Lung (tissue), 12 donors: ENCODE measurements around the gene RNF8. TPM values are rescaled to one million over a fixed set of nuclear protein-coding genes. Genes with fewer than 3 reads are reported as not detected.

Experiments used
- ATAC-seq: fragments of 200-7000 bp; cut with Tn5 transposase; one replicate; pipeline ENCODE4 v1.9.1; 2020; ENCODE audit warnings: moderate number of reproducible peaks; ENCODE audit not compliant: insufficient read depth, low FRiP score
- DNase-seq, 3 donors: peaks; one replicate each; pipeline ENCODE4 v3.0.0-alpha.2; 2013 to 2017
- H3K27ac ChIP-seq, 2 donors: one replicate each; pipeline ENCODE4 v1.5.1; 2013; ENCODE audit warnings: mild to moderate bottlenecking in 2 of 2, moderate library complexity in 2 of 2, control low read depth in 1 of 2, inconsistent platforms in 1 of 2, low read depth in 1 of 2, low read length in 1 of 2
- H3K27me3 ChIP-seq, 3 donors: one replicate each; pipeline ENCODE4 v1.5.1; 2013; ENCODE audit warnings: low read length in 2 of 3; ENCODE audit not compliant: control insufficient read depth in 3 of 3, insufficient read depth in 3 of 3
- H3K36me3 ChIP-seq, 4 donors: one replicate each; pipeline ENCODE4 v1.5.1; 2013; ENCODE audit warnings: low read length in 4 of 4, mild to moderate bottlenecking in 1 of 4, moderate library complexity in 1 of 4; ENCODE audit not compliant: control insufficient read depth in 4 of 4, insufficient read depth in 4 of 4
- H3K4me1 ChIP-seq, 5 donors: one replicate each; pipeline ENCODE4 v1.5.1; 2013; ENCODE audit warnings: low read length in 5 of 5, mild to moderate bottlenecking in 2 of 5, moderate library complexity in 1 of 5; ENCODE audit not compliant: control insufficient read depth in 5 of 5, insufficient read depth in 5 of 5
- H3K4me3 ChIP-seq: one replicate; pipeline ENCODE4 v1.5.1; 2013; ENCODE audit warnings: mild to moderate bottlenecking, control low read depth, moderate library complexity
- H3K9ac ChIP-seq, 2 donors: one replicate each; pipeline ENCODE4 v1.5.1; 2013; ENCODE audit warnings: low read length in 2 of 2, control low read depth in 1 of 2; ENCODE audit not compliant: insufficient read depth in 1 of 2
- H3K9me3 ChIP-seq, 4 donors: one replicate each; pipeline ENCODE4 v1.5.1; 2013; ENCODE audit warnings: low read length in 3 of 4, mild to moderate bottlenecking in 1 of 4, moderate library complexity in 1 of 4; ENCODE audit not compliant: control insufficient read depth in 4 of 4, insufficient read depth in 3 of 4
- CTCF ChIP-seq: IDR thresholded peaks from 2 replicates; pipeline ENCODE4 v1.5.1; 2012; ENCODE audit warnings: mild to moderate bottlenecking; ENCODE audit errors: control extremely low read depth, extremely low read depth
- WGBS, 2 donors: extraction: QIAGEN DNeasy Blood & Tissue Kit; methylation state at CpG; one replicate each; pipeline ENCODE4 v1.1.7; 2013; 5-methylcytosine and 5-hydroxymethylcytosine counted together
- polyA plus RNA-seq, 2 donors: library from polyadenylated mRNA; stranded (reverse); fragments of 200-250 nt; gene quantifications; one replicate each; pipeline ENCODE4 v1.2.1, GENCODE V29; 2013
- total RNA-seq, 2 donors: library from RNA; depleted of rRNA in 1 of 2; stranded (reverse); fragments of >200 nt in 1 of 2; gene quantifications; one replicate each; pipeline ENCODE4 v1.2.1, GENCODE V29; 2014 to 2021
- donor health status: control.
- donor health status: control.
- donor health status: Bipolar disorder and iron deficiency.
- donor health status: healthy.
- donor health status: DM: yes; HTN: yes; CAD: no.

Gene RNF8
- total and polyA plus RNA-seq, 4 donors, result 10.5 to 28.1 (median 12.7) TPM

GRCh38 chr6:37382994-37383765, 29.4 kb downstream of the RNF8 start:
- Histone ChIP-seq H3K36me3 (peaks cover 12 to 36% (median 25%) of the 10 kb centered on the region in 4 donors), H3K4me1 (no peaks in the 10 kb centered on the region), H3K9ac (no peak overlapping the region), H3K9me3 (no peaks in the 10 kb centered on the region), H3K27ac (no peak overlapping the region), H3K4me3 (no peak overlapping the region), H3K27me3 (no peaks in the 10 kb centered on the region)
- no peak for ATAC-seq
- WGBS, 2 donors, result 89 to 95% methylated on average over 1 of the region's 1 CpG
- TF ChIP-seq CTCF, result no peak
- no peak for DNase-seq

- Histone ChIP-seq H3K36me3 (peaks cover 2 to 30% (median 13%) of the 10 kb centered on the region in 4 donors), H3K4me1 (no peaks in the 10 kb centered on the region), H3K9ac (no peak overlapping the region), H3K4me3 (no peak overlapping the region), H3K27ac (no peak overlapping the region), H3K9me3 (no peaks in the 10 kb centered on the region), H3K27me3 (no peaks in the 10 kb centered on the region)
- no peak for TF ChIP-seq CTCF
- DNase-seq (no peak), ATAC-seq (no peak)
Measured at GRCh38 chr6:37388578-37388977, 34.8 kb downstream of the RNF8 start.

GRCh38 chr6:37389857-37390256, 36.1 kb downstream of the RNF8 start:
- no peak for ATAC-seq
- TF ChIP-seq CTCF, result no peak
- Histone ChIP-seq H3K9ac (no peak overlapping the region), H3K4me1 (no peaks in the 10 kb centered on the region), H3K36me3 (peaks cover 5 to 27% (median 10%) of the 10 kb centered on the region in 4 donors), H3K27ac (no peak overlapping the region), H3K4me3 (no peak overlapping the region), H3K9me3 (no peaks in the 10 kb centered on the region), H3K27me3 (no peaks in the 10 kb centered on the region)
- 94 to 96% methylated on average over 3 of the region's 3 CpGs for WGBS, 2 donors
- DNase-seq, result no peak
